KBM-7 (cell line): Measurements from ENCODE around the gene MALT1.
"Not testable (repeated sequence)": the region's sequence is repeated elsewhere in the genome, so short reads cannot be mapped to it uniquely, and the experiment has no call there.

Experiments used
- DNase-seq: peaks from one replicate; pipeline ENCODE4 v3.0.0-alpha.2; 2015
- in situ Hi-C: fragments of 300-500 bp; cut with MboI; formaldehyde crosslinking; loops from 2 replicates; pipeline ENCODE4 v1.14.3; 2020; ENCODE audit warnings: low sequenced_read_pairs, low pct_unique_long_range_greater_than_20kb, mixed read lengths

The MALT1 gene

GRCh38 chr18:58758046-58758445, 86.8 kb downstream of the MALT1 start:
- DNase-seq = no peak
- in situ Hi-C loops = no loop called here

GRCh38 chr18:58758606-58759005, 87.3 kb downstream of the MALT1 start:
- in situ Hi-C loops = no loop called here
- DNase-seq = no peak

- DNase-seq = no peak
- in situ Hi-C loops = loop anchor here (10.0 kb wide), 1 partner anchor 227 kb away; no protein-coding TSS in a partner anchor
These were observed 90.1 kb downstream of the MALT1 start for GRCh38 chr18:58761241-58761969.

GRCh38 chr18:58761970-58762780, 90.9 kb downstream of the MALT1 start:
- no peak for DNase-seq
- in situ Hi-C loops = loop anchor here (10.0 kb wide), 1 partner anchor 227 kb away; no protein-coding TSS in a partner anchor

GRCh38 chr18:58762781-58763171, 91.5 kb downstream of the MALT1 start:
- peak; percentile 53 for DNase-seq
- in situ Hi-C loops = loop anchor here (10.0 kb wide), 1 partner anchor 228 kb away; no protein-coding TSS in a partner anchor

- in situ Hi-C loops = loop anchor here (10.0 kb wide), 1 partner anchor 231 kb away; no protein-coding TSS in a partner anchor
- no peak for DNase-seq
These were observed 94.9 kb downstream of the MALT1 start for GRCh38 chr18:58766164-58766563.

- in situ Hi-C loops = loop anchor here (10.0 kb wide), 1 partner anchor 232 kb away; no protein-coding TSS in a partner anchor
These were observed 95.7 kb downstream of the MALT1 start for GRCh38 chr18:58766946-58767345.

GRCh38 chr18:58768293-58768974, 97.2 kb downstream of the MALT1 start:
- in situ Hi-C loops = loop anchor here (10.0 kb wide), 1 partner anchor 234 kb away; no protein-coding TSS in a partner anchor
- DNase-seq = peak; percentile 66

More at GRCh38 chr18:58766946-58767345, 95.7 kb downstream of the MALT1 start:
- no peak for DNase-seq

GRCh38 chr18:58769321-58769720, 98.1 kb downstream of the MALT1 start:
- in situ Hi-C loops = loop anchor here (10.0 kb wide), 1 partner anchor 235 kb away; no protein-coding TSS in a partner anchor
- no peak for DNase-seq

- in situ Hi-C loops = no loop called here
- peak; percentile 24 for DNase-seq
These were observed 99.3 kb downstream of the MALT1 start for GRCh38 chr18:58770601-58771000.

GRCh38 chr18:58772161-58772560, 100.9 kb downstream of the MALT1 start:
- in situ Hi-C loops = no loop called here
- no peak for DNase-seq

- no peak for DNase-seq
- in situ Hi-C loops = no loop called here
These were observed 104.8 kb downstream of the MALT1 start for GRCh38 chr18:58776084-58776483.

- in situ Hi-C loops, DNase-seq: not testable (repeated sequence)
These were observed 105.3 kb downstream of the MALT1 start for GRCh38 chr18:58776541-58776940.

- in situ Hi-C loops = no loop called here
- no peak for DNase-seq
These were observed 106.2 kb downstream of the MALT1 start for GRCh38 chr18:58777471-58777870.

- DNase-seq = no peak
- in situ Hi-C loops = no loop called here
These were observed 108.3 kb downstream of the MALT1 start for GRCh38 chr18:58779529-58779928.

GRCh38 chr18:58780045-58780444, 108.8 kb downstream of the MALT1 start:
- in situ Hi-C loops = loop anchor here (10.0 kb wide), 1 partner anchor 285 kb away; no protein-coding TSS in a partner anchor
- DNase-seq = no peak

- in situ Hi-C loops = loop anchor here (10.0 kb wide), 1 partner anchor 283 kb away; no protein-coding TSS in a partner anchor
- DNase-seq = peak; percentile 69
These were observed 110.4 kb downstream of the MALT1 start for GRCh38 chr18:58781627-58782194.

GRCh38 chr18:58784601-58785137, 113.4 kb downstream of the MALT1 start:
- no peak for DNase-seq
- in situ Hi-C loops = loop anchor here (10.0 kb wide), 1 partner anchor 280 kb away; no protein-coding TSS in a partner anchor
